Bronchial epithelial cell (primary cell): ENCODE data around the gene AGPAT4. TPM values are rescaled to one million over a fixed set of nuclear protein-coding genes. Genes with fewer than 3 reads are reported as not detected.

Experiments used
- DNase-seq: peaks from one replicate; pipeline ENCODE4 v3.0.0-alpha.2; 2010; ENCODE audit warnings: low read depth
- FAIRE-seq: peaks from 2 replicates; lab custom pipeline; 2011; peaks lifted over from hg19 to GRCh38; lab: Jason Lieb, UNC
- H3K27me3 ChIP-seq: 2 replicates; pipeline ENCODE4 v1.5.1; 2011; ENCODE audit warnings: low read length; ENCODE audit not compliant: control insufficient read depth, insufficient read depth
- H3K36me3 ChIP-seq: 2 replicates; pipeline ENCODE4 v1.5.1; 2011; ENCODE audit warnings: low read length; ENCODE audit not compliant: control insufficient read depth, insufficient read depth
- H3K4me3 ChIP-seq: 2 replicates; pipeline ENCODE4 v1.5.1; 2011; ENCODE audit warnings: mild to moderate bottlenecking, low read depth, low read length, control low read depth
- total RNA-seq: library from RNA; depleted of rRNA; stranded (reverse); fragments of >200 nt; gene quantifications from 2 replicates; pipeline ENCODE4 v1.2.1, GENCODE V29; 2014
- TF ChIP-seq, protein P1 (sequence below): IDR thresholded peaks from 2 replicates; pipeline ENCODE4 v1.5.1; 2011; ENCODE audit warnings: mild to moderate bottlenecking, moderate library complexity, low read length, control low read depth, inconsistent platforms; ENCODE audit not compliant: insufficient read depth, severe bottlenecking

The AGPAT4 gene
- total RNA-seq, 1 donor from 2014 or later: 2.6 TPM

DNA sequence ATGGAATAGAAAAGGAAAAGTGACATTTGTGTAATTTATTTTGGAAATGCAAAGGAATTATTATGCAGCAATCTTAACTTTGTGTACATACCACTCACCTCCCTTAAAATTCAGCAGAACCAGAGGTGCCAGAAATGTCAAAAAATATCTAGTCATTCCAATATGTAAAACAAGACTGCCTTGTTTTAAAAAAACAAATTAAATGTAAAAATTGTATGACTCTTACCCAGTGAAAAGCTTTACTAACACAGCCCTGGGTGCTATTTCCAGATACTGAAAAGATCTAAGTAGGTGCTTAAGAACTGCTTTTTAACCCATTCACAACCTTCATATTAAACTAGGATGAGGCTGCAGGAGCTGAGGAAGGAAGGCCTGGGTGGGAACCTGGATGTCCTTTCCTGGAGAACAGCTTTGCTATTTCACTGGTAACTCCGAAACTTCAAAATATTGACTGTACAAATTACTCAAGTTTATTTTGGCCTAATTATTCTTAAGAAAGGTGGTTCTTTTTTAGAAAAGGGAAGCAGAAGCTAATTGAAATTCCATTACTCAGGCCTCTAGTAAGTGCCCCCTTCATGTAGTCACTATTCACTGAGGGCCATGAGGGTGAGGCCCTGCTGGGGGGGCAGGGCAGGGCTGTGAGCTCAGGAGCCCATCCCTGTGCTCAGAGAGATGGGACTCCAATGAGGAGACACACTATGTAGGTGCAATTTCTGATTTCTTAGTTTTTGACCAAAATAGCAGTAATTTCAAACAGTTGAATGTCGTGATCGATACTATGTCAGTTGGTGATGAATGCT is 142.7 kb downstream of the AGPAT4 start:
- TF ChIP-seq, protein P1, sequence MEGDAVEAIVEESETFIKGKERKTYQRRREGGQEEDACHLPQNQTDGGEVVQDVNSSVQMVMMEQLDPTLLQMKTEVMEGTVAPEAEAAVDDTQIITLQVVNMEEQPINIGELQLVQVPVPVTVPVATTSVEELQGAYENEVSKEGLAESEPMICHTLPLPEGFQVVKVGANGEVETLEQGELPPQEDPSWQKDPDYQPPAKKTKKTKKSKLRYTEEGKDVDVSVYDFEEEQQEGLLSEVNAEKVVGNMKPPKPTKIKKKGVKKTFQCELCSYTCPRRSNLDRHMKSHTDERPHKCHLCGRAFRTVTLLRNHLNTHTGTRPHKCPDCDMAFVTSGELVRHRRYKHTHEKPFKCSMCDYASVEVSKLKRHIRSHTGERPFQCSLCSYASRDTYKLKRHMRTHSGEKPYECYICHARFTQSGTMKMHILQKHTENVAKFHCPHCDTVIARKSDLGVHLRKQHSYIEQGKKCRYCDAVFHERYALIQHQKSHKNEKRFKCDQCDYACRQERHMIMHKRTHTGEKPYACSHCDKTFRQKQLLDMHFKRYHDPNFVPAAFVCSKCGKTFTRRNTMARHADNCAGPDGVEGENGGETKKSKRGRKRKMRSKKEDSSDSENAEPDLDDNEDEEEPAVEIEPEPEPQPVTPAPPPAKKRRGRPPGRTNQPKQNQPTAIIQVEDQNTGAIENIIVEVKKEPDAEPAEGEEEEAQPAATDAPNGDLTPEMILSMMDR: no peak
- Histone ChIP-seq H3K27me3 (no peaks in the 10 kb centered on the region), H3K36me3 (no peaks in the 10 kb centered on the region), H3K4me3 (no peak overlapping the region)
- FAIRE-seq: no peak
- no peak for DNase-seq

DNA sequence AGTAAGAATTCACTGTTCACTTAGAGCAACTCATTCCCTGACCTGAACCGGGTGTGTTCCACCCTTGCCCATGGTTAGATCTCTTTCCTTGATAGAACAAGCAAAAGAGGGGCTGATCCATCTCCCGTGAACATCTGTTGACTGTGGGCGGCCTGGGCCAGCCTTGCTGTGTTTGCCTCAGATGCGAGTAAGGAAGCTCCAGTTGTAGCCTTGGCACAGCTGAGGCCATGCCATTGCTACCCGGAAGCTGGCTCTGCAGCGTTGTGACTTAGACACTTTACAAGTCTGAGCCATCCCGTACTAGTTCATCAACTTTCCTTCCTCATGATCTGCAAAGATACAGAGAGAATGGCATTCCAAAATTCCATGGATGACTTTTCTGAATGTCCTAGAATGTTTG is 143.3 kb downstream of the AGPAT4 start:
- H3K4me3 ChIP-seq: no peak overlapping the region
- TF ChIP-seq, protein P1: no peak
- FAIRE-seq (no peak), DNase-seq (no peak)
- H3K27me3 ChIP-seq: no peaks in the 10 kb centered on the region
- no peaks in the 10 kb centered on the region for H3K36me3 ChIP-seq

DNA sequence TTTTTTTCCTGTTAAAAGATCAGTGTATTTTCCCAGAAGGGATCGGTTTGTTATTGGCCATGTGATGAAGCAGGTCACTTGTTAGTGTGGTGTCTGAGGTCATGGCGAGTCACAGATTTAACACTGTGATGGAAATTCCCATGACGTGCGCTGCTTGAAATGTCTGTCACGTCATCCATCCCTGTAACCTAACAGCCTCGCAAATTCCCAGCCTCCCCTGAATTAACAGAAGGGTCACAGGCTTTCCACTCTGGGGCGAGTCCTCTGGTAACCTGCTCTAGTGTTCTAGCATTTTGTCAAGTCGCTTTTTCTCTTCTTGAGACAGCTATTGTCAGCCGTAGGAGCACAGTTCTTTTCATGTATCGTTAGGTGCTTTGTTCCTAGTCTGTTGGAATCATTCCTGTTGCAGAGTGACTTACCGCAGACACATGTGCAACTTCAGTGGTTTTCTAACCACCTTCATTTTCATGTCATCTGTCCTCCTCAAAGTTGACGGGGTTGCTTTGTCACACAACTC is 145.1 kb downstream of the AGPAT4 start:
- Histone ChIP-seq H3K4me3 (no peak overlapping the region), H3K36me3 (no peaks in the 10 kb centered on the region), H3K27me3 (no peaks in the 10 kb centered on the region)
- TF ChIP-seq, protein P1: no peak
- FAIRE-seq (no peak), DNase-seq (peak; percentile 67)

DNA sequence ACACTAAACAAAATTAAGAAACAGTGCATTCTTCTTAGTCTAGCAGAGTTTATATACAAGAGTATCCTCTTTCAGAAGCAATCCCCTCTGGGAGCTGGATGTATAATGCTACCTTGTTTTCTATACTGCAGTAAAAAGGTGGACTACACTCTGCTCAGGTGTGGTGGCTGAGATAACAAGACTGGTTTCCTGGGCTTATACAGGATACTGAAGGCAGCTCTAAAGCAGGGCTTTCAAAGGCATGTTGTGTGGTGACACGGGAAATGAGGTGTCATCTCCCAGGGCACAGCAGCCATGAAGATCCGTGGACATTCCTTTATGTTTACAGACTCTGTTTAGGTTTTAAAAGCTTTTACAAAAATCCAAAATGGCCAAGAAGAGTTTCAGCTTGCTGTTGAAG is 145.6 kb downstream of the AGPAT4 start:
- Histone ChIP-seq H3K36me3 (no peaks in the 10 kb centered on the region), H3K4me3 (no peak overlapping the region), H3K27me3 (no peaks in the 10 kb centered on the region)
- FAIRE-seq (no peak), DNase-seq (no peak)
- TF ChIP-seq, protein P1: no peak

DNA sequence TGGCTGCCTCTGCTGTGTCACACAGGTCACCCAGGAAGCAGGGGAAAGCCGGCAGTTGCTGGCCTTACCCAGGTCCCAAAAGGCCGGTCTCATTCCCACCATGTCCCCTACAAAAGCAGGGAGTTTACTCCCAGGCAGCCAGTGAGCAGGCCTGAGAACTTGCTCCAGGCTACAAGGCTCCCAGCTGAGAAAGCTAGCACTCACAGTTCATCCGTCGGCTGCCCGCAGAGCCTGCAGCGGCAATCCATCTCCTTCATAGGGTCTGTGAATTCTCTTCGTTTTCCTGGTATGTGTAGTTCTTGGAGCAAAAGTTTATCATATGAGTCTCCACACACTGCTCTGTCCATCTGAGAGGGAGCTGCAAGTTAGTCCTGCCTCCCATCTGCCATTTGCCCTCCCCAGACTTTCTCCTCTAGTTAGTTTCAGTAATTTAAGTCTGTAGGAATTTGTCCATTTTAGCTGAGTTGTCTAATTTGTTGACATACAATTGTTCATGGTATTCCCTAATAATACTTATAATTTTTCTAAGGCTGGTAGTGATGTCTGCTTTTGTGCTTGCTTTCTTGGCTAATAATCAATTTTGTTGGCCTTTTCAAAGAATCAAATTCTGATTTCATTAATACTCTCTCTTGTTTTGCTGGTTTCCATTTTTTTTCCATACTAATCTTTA is 146.7 kb downstream of the AGPAT4 start:
- Histone ChIP-seq H3K36me3 (no peaks in the 10 kb centered on the region), H3K4me3 (no peak overlapping the region), H3K27me3 (no peaks in the 10 kb centered on the region)
- TF ChIP-seq, protein P1: no peak
- DNase-seq (no peak), FAIRE-seq (no peak)
